Mucosa of descending colon (tissue), 3 donors: ENCODE data around the gene LTBP3. TPM values are rescaled to one million over a fixed set of nuclear protein-coding genes. Genes with fewer than 3 reads are reported as not detected.
A peak's percentile ranks its signal among the peaks of the same experiment; 100 is the strongest.

Source experiments
- ATAC-seq: fragments of 200-7000 bp; cut with Tn5 transposase; one replicate; pipeline ENCODE4 v1.9.1; 2020; ENCODE audit warnings: mild to moderate bottlenecking, moderate library complexity
- DNase-seq, 3 donors: peaks; one replicate each; pipeline ENCODE4 v3.0.0-alpha.2; 2020
- H3K36me3 ChIP-seq: fragments of 200-600 bp; one replicate; pipeline ENCODE4 v1.8.0; 2021; ENCODE audit warnings: low read depth, mild to moderate bottlenecking
- H3K4me1 ChIP-seq: fragments of 200-600 bp; one replicate; pipeline ENCODE4 v1.8.0; 2021; ENCODE audit warnings: low read depth, mild to moderate bottlenecking
- H3K4me3 ChIP-seq: fragments of 200-600 bp; one replicate; pipeline ENCODE4 v1.8.0; 2021; ENCODE audit warnings: mild to moderate bottlenecking
- H3K9me3 ChIP-seq: fragments of 200-600 bp; one replicate; pipeline ENCODE4 v1.8.0; 2021; ENCODE audit warnings: mild to moderate bottlenecking
- CTCF ChIP-seq: fragments of 200-600 bp; IDR thresholded peaks from one replicate; pipeline ENCODE4 v1.8.0; 2022; ENCODE audit warnings: antibody characterized with exemption, mild to moderate bottlenecking
- intact Hi-C, 2 donors: fragments of 100-400 bp; cut with DNase I in 1 of 2; cut with micrococcal nuclease in 1 of 2; formaldehyde crosslinking; loops; one replicate each; pipeline versions ENCODE4 v1.11.0 to v1.11.1; 2022; cut with DNase I, micrococcal nuclease
- total RNA-seq, 3 donors: library from RNA; stranded (reverse); fragmentation: NEBNext Ultra II Directional in 2 of 3; extraction: Animal tissue kit (Norgen Biotek cat#: 25700) in 2 of 3; gene quantifications; one replicate each; pipeline versions ENCODE4 v1.2.1 to v1.2.4, GENCODE V29; 2021 to 2023
- donor health status: DM: no; HTN: no; CAD: no; lungs with moderate emphysema.
- donor health status: DM: no; HTN: no; CAD: no.
- donor health status: DM: no; HTN: yes; CAD: no.

LTBP3 gene
- total RNA-seq, 3 donors from 2014 or later = 22.6 to 133 (median 36.7) TPM

GRCh38 chr11:65584106-65584505, 25.9 kb upstream of the LTBP3 start:
- H3K9me3 ChIP-seq = no peaks in the 10 kb centered on the region
- ATAC-seq (no peak), DNase-seq (no peak)
- TF ChIP-seq CTCF = no peak
- peaks cover 15% of the 10 kb centered on the region for H3K4me1 ChIP-seq
- H3K4me3 ChIP-seq = no peak overlapping the region
- H3K36me3 ChIP-seq = no peaks in the 10 kb centered on the region
- intact Hi-C loops = no loop called here

- ATAC-seq (no peak), DNase-seq (no peak)
- Histone ChIP-seq H3K4me1 (peaks cover 18% of the 10 kb centered on the region), H3K36me3 (no peaks in the 10 kb centered on the region), H3K9me3 (no peaks in the 10 kb centered on the region), H3K4me3 (no peak overlapping the region)
- no peak for TF ChIP-seq CTCF
- intact Hi-C loops = no loop called here
Measured at GRCh38 chr11:65583589-65583988, 25.4 kb upstream of the LTBP3 start.

GRCh38 chr11:65581928-65582327, 23.8 kb upstream of the LTBP3 start:
- DNase-seq (no peak), ATAC-seq (no peak)
- TF ChIP-seq CTCF = no peak
- no peak overlapping the region for H3K4me3 ChIP-seq
- peaks cover 21% of the 10 kb centered on the region for H3K4me1 ChIP-seq
- H3K9me3 ChIP-seq = no peaks in the 10 kb centered on the region
- no peaks in the 10 kb centered on the region for H3K36me3 ChIP-seq
- intact Hi-C loops = no loop called here

GRCh38 chr11:65580756-65581155, 22.6 kb upstream of the LTBP3 start:
- Histone ChIP-seq H3K36me3 (no peaks in the 10 kb centered on the region), H3K4me3 (no peak overlapping the region), H3K9me3 (no peaks in the 10 kb centered on the region), H3K4me1 (peaks cover 25% of the 10 kb centered on the region)
- ATAC-seq (no peak), DNase-seq (no peak)
- no peak for TF ChIP-seq CTCF
- intact Hi-C loops = no loop called here

GRCh38 chr11:65580031-65580692, 22.0 kb upstream of the LTBP3 start:
- intact Hi-C loops = no loop called here
- peak in 1 of 3 donors; percentile 12 for DNase-seq
- Histone ChIP-seq H3K4me1 (peaks cover 27% of the 10 kb centered on the region), H3K36me3 (no peaks in the 10 kb centered on the region), H3K9me3 (no peaks in the 10 kb centered on the region), H3K4me3 (no peak overlapping the region)
- TF ChIP-seq CTCF = no peak
- ATAC-seq = no peak

- H3K4me1 ChIP-seq = peaks cover 34% of the 10 kb centered on the region
Measured at GRCh38 chr11:65579291-65579690, 21.1 kb upstream of the LTBP3 start.

More at GRCh38 chr11:65579291-65579690, 21.1 kb upstream of the LTBP3 start:
- ATAC-seq (no peak), DNase-seq (peak in 1 of 3 donors; percentile 10)
- intact Hi-C loops = no loop called here
- no peak for TF ChIP-seq CTCF
- Histone ChIP-seq H3K36me3 (no peaks in the 10 kb centered on the region), H3K4me3 (no peak overlapping the region), H3K9me3 (no peaks in the 10 kb centered on the region)
